ENCODE data around the gene NBEA.
"Not testable (repeated sequence)": the region's sequence is repeated elsewhere in the genome, so short reads cannot be mapped to it uniquely, and the experiment has no call there.

The NBEA gene

DNA sequence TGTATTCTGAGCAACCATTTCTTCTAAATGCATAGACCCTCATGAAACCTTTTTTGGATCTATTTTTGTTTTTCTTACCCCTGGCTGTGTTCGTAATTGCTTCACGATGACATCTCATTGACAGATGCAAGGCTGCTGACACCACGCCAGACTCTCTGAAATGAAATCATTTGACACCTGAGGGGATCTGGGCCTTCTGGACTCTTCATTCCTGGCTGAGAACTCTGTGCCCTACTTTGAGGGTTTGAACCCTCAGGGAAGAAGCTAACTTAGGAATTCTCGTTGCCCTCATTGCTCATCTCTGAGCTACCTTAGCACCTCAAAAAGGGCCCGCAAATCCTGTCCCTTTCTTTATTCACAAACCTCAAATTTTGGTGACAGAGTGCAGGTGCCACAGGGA is 40.5 kb upstream of the NBEA start:
- H3K4me3 ChIP-seq (ENCODE audit: control insufficient read depth, low read depth, low read length): no peak overlapping the region
- TF ChIP-seq, protein P1, sequence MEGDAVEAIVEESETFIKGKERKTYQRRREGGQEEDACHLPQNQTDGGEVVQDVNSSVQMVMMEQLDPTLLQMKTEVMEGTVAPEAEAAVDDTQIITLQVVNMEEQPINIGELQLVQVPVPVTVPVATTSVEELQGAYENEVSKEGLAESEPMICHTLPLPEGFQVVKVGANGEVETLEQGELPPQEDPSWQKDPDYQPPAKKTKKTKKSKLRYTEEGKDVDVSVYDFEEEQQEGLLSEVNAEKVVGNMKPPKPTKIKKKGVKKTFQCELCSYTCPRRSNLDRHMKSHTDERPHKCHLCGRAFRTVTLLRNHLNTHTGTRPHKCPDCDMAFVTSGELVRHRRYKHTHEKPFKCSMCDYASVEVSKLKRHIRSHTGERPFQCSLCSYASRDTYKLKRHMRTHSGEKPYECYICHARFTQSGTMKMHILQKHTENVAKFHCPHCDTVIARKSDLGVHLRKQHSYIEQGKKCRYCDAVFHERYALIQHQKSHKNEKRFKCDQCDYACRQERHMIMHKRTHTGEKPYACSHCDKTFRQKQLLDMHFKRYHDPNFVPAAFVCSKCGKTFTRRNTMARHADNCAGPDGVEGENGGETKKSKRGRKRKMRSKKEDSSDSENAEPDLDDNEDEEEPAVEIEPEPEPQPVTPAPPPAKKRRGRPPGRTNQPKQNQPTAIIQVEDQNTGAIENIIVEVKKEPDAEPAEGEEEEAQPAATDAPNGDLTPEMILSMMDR (IDR thresholded peaks at IDR 0.05; ENCODE audit: control insufficient read depth, insufficient read depth, low read depth, low read length, missing control alignments): no peak
- no peak for DNase-seq (ENCODE audit: low read depth)

DNA sequence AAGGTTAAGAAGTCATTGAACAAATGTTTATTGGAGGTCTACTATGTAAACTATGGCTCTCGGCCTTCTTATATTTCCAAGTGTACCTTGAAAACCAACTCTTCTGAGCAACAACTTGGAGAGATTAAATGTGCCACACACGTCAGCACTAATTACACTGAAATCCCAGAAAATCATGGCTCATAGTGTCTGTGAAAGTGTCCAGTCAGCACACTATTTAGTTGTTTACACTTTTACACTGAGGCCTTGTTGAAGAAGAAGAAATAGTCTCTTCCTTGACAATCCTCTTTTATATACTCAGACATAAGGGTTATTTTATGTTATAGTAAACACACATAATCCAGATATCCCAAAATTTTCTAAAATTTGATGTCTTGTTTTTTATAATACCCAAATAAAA is 30.9 kb upstream of the NBEA start:
- no peak overlapping the region for H3K4me3 ChIP-seq (ENCODE audit: control insufficient read depth, low read depth, low read length)
- DNase-seq (ENCODE audit: low read depth): no peak
- TF ChIP-seq, protein P1 (IDR thresholded peaks at IDR 0.05; ENCODE audit: control insufficient read depth, insufficient read depth, low read depth, low read length, missing control alignments): no peak

DNA sequence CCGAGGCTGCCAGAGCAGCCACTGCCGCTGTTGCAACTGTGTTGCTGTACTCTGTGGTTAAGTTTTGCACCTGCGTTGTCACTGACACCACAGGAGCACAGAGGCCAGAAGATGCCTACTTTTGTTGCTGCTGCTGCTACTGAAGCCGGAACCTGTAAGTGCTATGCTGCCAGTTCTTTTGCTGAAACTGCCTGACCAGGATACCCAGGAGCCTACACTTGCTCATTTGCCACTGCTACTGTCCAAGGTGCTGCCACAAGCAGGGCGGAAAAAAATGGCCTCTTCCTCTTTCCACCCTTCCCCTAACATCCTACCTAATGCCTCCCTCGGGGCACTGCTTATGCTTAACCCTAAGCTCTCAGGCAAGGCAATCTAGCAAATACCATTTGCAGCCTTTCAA is 29.0 kb upstream of the NBEA start:
- no peak overlapping the region for H3K4me3 ChIP-seq (ENCODE audit: control insufficient read depth, low read depth, low read length)
- TF ChIP-seq, protein P1 (IDR thresholded peaks at IDR 0.05; ENCODE audit: control insufficient read depth, insufficient read depth, low read depth, low read length, missing control alignments): no peak
- DNase-seq (ENCODE audit: low read depth): no peak

DNA sequence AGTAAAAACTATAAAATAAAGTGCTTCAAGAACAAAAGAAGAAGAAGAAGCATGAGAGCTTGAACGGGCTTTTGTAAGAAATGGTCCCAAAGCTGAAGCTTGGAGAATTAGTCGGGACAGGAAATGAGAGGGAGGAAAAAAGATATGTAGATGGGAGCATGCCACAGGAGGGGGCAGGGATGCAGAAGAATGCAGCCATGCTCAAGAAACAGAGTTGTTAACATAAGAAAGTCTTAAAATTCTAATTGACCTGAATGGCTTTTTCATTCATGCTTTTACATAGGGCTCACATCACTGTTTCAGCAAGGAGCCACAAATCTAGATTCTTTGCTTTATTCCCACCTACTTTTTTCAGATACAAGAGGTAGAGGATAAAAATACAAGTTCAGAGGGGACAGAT is 27.7 kb upstream of the NBEA start:
- no peak for DNase-seq (ENCODE audit: low read depth)
- TF ChIP-seq, protein P1 (IDR thresholded peaks at IDR 0.05; ENCODE audit: control insufficient read depth, insufficient read depth, low read depth, low read length, missing control alignments): no peak
- no peak overlapping the region for H3K4me3 ChIP-seq (ENCODE audit: control insufficient read depth, low read depth, low read length)

DNA sequence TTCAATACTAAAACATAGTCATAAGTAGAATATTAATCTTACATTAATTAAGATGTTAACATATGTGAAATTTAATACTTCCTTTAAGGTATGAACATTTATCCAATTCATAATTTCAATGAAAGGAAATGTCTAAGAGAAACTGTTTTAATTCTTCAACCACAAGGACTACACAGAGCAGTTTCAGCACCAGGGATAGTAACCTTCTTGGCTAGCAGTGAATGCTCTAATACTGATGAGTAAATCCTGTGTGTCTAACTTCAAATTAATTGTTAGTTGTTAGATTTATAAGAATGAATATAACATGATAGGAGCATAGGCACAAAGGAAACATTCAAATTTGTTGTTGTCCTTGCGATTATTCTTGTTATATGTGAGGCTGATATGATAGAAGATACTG is 15.6 kb upstream of the NBEA start:
- H3K4me3 ChIP-seq (ENCODE audit: control insufficient read depth, low read depth, low read length): no peak overlapping the region
- no peak for DNase-seq (ENCODE audit: low read depth)
- TF ChIP-seq, protein P1 (IDR thresholded peaks at IDR 0.05; ENCODE audit: control insufficient read depth, insufficient read depth, low read depth, low read length, missing control alignments): no peak

DNA sequence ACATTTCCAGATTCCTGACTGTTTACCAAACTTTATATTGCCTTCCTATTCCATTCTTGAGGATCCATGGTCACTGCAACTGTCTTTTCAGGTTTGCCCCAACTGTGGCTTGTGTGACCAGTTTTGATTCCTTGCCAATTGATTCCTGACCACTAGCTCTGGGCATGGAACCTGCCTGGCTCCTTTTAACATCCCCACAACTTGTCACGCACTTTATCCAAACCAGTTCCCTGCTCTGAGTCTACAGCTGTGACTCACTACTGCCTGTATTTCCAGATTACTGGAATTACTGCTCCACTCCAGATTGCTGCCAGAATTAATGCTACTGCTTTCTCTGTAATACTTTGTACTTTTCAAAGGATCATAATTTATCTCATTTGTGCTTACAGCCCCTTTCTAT is 13.4 kb upstream of the NBEA start:
- not testable (repeated sequence) for DNase-seq (ENCODE audit: low read depth); H3K4me3 ChIP-seq (ENCODE audit: control insufficient read depth, low read depth, low read length)

DNA sequence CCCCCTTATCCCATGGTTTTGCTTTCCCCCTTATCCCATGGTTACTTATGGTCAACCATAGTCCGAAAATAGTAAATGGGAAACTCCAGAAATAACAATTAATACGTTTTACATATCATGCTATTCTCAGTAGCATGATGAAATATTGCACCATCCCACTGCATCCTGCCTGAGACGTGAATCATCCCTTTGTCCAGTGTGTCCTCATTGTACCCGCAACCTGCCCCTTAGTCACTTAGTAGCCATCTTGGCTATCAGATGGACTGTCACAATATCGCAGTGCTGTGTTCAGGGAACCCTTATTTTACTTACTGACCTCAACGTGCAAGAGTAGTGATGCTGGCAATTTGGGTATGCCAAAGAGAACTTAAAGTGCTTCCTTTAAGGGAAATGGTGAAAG is 10.5 kb upstream of the NBEA start:
- TF ChIP-seq, protein P1 (IDR thresholded peaks at IDR 0.05; ENCODE audit: control insufficient read depth, insufficient read depth, low read depth, low read length, missing control alignments): no peak
- H3K4me3 ChIP-seq (ENCODE audit: control insufficient read depth, low read depth, low read length): no peak overlapping the region
- peak; percentile 14 for DNase-seq (ENCODE audit: low read depth)

Data from AG09309 (cell line).